ENCODE measurements around the gene KRTAP10-5. TPM values are rescaled to one million over a fixed set of nuclear protein-coding genes. Genes with fewer than 3 reads are reported as not detected.

Gene KRTAP10-5
- total and polyA plus RNA-seq, 9 of the 15 experiments (the other 6 are each of a cell fraction or from before 2014, with no cell fraction given), result not detected

- no peaks in the 10 kb centered on the region; the same call in 1 of the 2 replicates for H3K9me3 ChIP-seq (replicated peaks; ENCODE audit: control insufficient read depth, insufficient read depth, low read depth, low read length)
- ChIA-PET CTCF (ENCODE audit: low intra/inter-chr PET ratio) (no interaction called here), POLR2A (interaction anchor here (1.0 kb wide), 1 partner anchor 21 kb away, joined by 3 read pairs; no protein-coding TSS in a partner anchor)
- H3K4me3 ChIP-seq, result no peak overlapping the region
- no peaks in the 10 kb centered on the region for H3K9me1 ChIP-seq (ENCODE audit: control insufficient read depth, insufficient read depth, low read length)
- DNase-seq (ENCODE audit: extremely low read depth in 1 of 4, low spot score in 3 of 4) (no peak), FAIRE-seq (no peak), ATAC-seq (no peak)
- peaks cover 23 to 55% of the 10 kb centered on the region in 2 experiments for H3K27me3 ChIP-seq (ENCODE audit: control insufficient read depth in 2 of 2, insufficient read depth in 2 of 2, low read length in 2 of 2)
- H4K20me1 ChIP-seq (replicated peaks; ENCODE audit: control insufficient read depth, insufficient read depth, low read length), result 0 out of 2 replicates have a peak, but pooled peaks cover 6% of the 10 kb centered on the region
- 0% methylated on average over 7 of the region's 7 CpGs for WGBS (ENCODE audit: insufficient coverage, low coverage, missing lambda C conversion rate)
- H3K4me2 ChIP-seq (ENCODE audit: insufficient read depth, low read length), result no peak overlapping the region
- intact Hi-C loops (cut with micrococcal nuclease) (no loop called here), in situ Hi-C loops (cut with MboI) (no loop called here)
- no peak overlapping the region for H3K27ac ChIP-seq (ENCODE audit: extremely low read depth, low read depth, low read length)
- BruUV-seq (replicated peaks), result no TSS peak
- peaks cover 0 to 19% of the 10 kb centered on the region in 2 experiments; a peak in 2 of 5 replicates for H3K4me1 ChIP-seq (replicated peaks in 1 of 2; ENCODE audit: control insufficient read depth in 2 of 2, insufficient read depth in 2 of 2, low read length in 2 of 2)
- no peaks in the 10 kb centered on the region for H3K36me3 ChIP-seq (ENCODE audit: control insufficient read depth, insufficient read depth, low read length)
- H3K79me2 ChIP-seq (ENCODE audit: control insufficient read depth, insufficient read depth, low read length), result no peaks in the 10 kb centered on the region
- no peak overlapping the region for H2AFZ ChIP-seq (ENCODE audit: low read depth, low read length)
- no peak overlapping the region; a peak in 1 of 4 replicates for H3K9ac ChIP-seq (ENCODE audit: insufficient read depth in 1 of 2, low read depth in 2 of 2, low read length in 2 of 2)
- TF ChIP-seq ZNF277 (CRISPR knock-in tag; IDR thresholded peaks at IDR 0.05; ENCODE audit: borderline replicate concordance), result no peak
- no peak for TF ChIP-seq ZNF232 (CRISPR knock-in tag; IDR thresholded peaks at IDR 0.05)
- no peak for TF ChIP-seq ZNF133 (CRISPR knock-in tag; IDR thresholded peaks at IDR 0.05)
- no peak for TF ChIP-seq SLC30A9 (CRISPR knock-in tag; IDR thresholded peaks at IDR 0.05)
- TF ChIP-seq BRD9 (IDR thresholded peaks at IDR 0.05; ENCODE audit: low read depth, partially characterized antibody), result no peak
- no peak for TF ChIP-seq ZNF282 (CRISPR knock-in tag; IDR thresholded peaks at IDR 0.05)
- no peak for TF ChIP-seq ZNF239 (CRISPR knock-in tag; IDR thresholded peaks at IDR 0.05)
- no peak for TF ChIP-seq ZNF699 (CRISPR knock-in tag; IDR thresholded peaks at IDR 0.05; ENCODE audit: insufficient replicate concordance)
- no peak for TF ChIP-seq HCFC1 (IDR thresholded peaks at IDR 0.05; ENCODE audit: low read depth, low read length)
- TF ChIP-seq RBM17 (IDR thresholded peaks at IDR 0.05; ENCODE audit: borderline replicate concordance, low read depth, low read length), result no peak
- TF ChIP-seq ZFP91 (CRISPR knock-in tag; IDR thresholded peaks at IDR 0.05), result no peak
- TF ChIP-seq, protein P1, sequence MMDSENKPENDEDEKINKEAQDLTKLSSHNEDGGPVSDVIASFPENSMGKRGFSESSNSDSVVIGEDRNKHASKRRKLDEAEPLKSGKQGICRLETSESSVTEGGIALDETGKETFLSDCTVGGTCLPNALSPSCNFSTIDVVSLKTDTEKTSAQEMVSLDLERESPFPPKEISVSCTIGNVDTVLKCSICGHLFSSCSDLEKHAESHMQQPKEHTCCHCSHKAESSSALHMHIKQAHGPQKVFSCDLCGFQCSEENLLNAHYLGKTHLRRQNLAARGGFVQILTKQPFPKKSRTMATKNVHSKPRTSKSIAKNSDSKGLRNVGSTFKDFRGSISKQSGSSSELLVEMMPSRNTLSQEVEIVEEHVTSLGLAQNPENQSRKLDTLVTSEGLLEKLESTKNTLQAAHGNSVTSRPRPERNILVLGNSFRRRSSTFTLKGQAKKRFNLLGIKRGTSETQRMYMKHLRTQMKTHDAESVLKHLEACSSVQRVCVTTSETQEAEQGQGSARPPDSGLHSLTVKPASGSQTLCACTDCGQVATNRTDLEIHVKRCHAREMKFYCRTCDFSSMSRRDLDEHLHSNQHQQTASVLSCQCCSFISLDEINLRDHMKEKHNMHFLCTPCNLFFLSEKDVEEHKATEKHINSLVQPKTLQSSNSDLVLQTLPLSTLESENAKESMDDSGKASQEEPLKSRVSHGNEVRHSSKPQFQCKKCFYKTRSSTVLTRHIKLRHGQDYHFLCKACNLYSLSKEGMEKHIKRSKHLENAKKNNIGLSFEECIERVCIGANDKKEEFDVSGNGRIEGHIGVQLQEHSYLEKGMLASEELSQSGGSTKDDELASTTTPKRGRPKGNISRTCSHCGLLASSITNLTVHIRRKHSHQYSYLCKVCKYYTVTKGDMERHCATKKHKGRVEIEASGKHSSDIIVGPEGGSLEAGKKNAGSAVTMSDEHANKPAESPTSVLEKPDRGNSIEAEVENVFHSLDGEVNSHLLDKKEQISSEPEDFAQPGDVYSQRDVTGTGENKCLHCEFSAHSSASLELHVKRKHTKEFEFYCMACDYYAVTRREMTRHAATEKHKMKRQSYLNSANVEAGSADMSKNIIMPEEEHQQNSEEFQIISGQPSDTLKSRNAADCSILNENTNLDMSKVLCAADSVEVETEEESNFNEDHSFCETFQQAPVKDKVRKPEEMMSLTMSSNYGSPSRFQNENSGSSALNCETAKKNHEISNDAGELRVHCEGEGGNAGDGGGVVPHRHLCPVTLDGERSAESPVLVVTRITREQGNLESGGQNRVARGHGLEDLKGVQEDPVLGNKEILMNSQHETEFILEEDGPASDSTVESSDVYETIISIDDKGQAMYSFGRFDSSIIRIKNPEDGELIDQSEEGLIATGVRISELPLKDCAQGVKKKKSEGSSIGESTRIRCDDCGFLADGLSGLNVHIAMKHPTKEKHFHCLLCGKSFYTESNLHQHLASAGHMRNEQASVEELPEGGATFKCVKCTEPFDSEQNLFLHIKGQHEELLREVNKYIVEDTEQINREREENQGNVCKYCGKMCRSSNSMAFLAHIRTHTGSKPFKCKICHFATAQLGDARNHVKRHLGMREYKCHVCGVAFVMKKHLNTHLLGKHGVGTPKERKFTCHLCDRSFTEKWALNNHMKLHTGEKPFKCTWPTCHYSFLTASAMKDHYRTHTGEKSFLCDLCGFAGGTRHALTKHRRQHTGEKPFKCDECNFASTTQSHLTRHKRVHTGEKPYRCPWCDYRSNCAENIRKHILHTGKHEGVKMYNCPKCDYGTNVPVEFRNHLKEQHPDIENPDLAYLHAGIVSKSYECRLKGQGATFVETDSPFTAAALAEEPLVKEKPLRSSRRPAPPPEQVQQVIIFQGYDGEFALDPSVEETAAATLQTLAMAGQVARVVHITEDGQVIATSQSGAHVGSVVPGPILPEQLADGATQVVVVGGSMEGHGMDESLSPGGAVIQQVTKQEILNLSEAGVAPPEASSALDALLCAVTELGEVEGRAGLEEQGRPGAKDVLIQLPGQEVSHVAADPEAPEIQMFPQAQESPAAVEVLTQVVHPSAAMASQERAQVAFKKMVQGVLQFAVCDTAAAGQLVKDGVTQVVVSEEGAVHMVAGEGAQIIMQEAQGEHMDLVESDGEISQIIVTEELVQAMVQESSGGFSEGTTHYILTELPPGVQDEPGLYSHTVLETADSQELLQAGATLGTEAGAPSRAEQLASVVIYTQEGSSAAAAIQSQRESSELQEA (IDR thresholded peaks at IDR 0.05; ENCODE audit: low read depth), result no peak
- no peak for TF ChIP-seq MCM2 (IDR thresholded peaks at IDR 0.05; ENCODE audit: low read depth)
These were observed 44.4 kb downstream of the KRTAP10-5 start for GRCh38 chr21:44535963-44536362.
